Measurements from ENCODE around the gene NTSR1.

- TF ChIP-seq CTCF (IDR thresholded peaks at IDR 0.05) (no peak), POLR2A (IDR thresholded peaks at IDR 0.05) (no peak)
Observed at GRCh38 chr20:62766716-62767115, 58.1 kb downstream of the NTSR1 start.

Data from testis (tissue), 2 donors.